HG02884 (cell line): ENCODE measurements around the gene KRT5.

Source experiments
- ATAC-seq: cut with Tn5 transposase; IDR thresholded peaks from one replicate; pipeline ENCODE4 v1.9.1; 2021; ENCODE audit warnings: mild to moderate bottlenecking, moderate library complexity; ENCODE audit not compliant: unreplicated experiment

Gene KRT5

GRCh38 chr12:52539083-52539820 lies 19.1 kb upstream of the KRT5 start:
- ATAC-seq, result no peak

GRCh38 chr12:52537101-52537500 lies 16.9 kb upstream of the KRT5 start:
- no peak for ATAC-seq

- no peak for ATAC-seq
These were observed 15.4 kb upstream of the KRT5 start for GRCh38 chr12:52535574-52535973.

GRCh38 chr12:52534482-52534881 lies 14.3 kb upstream of the KRT5 start:
- ATAC-seq, result no peak

- ATAC-seq, result no peak
These were observed 13.7 kb upstream of the KRT5 start for GRCh38 chr12:52533686-52534470.

GRCh38 chr12:52532636-52533035 lies 12.4 kb upstream of the KRT5 start:
- ATAC-seq, result no peak

GRCh38 chr12:52531566-52532300 lies 11.5 kb upstream of the KRT5 start:
- no peak for ATAC-seq

- no peak for ATAC-seq
These were observed 10.7 kb upstream of the KRT5 start for GRCh38 chr12:52530905-52531304.

- ATAC-seq, result no peak
These were observed 10.2 kb upstream of the KRT5 start for GRCh38 chr12:52530366-52530765.

- ATAC-seq, result no peak
These were observed 9.7 kb upstream of the KRT5 start for GRCh38 chr12:52529846-52530245.

- ATAC-seq, result no peak
These were observed 9.2 kb upstream of the KRT5 start for GRCh38 chr12:52529417-52529816.

GRCh38 chr12:52528641-52529143 lies 8.5 kb upstream of the KRT5 start:
- ATAC-seq, result no peak

GRCh38 chr12:52527121-52527800 lies 7.1 kb upstream of the KRT5 start:
- no peak for ATAC-seq

- ATAC-seq, result no peak
These were observed 6.3 kb upstream of the KRT5 start for GRCh38 chr12:52526511-52526951.

- ATAC-seq, result no peak
These were observed 5.7 kb upstream of the KRT5 start for GRCh38 chr12:52525661-52526499.

GRCh38 chr12:52524898-52525591 lies 4.9 kb upstream of the KRT5 start:
- ATAC-seq, result no peak

- ATAC-seq, result no peak
These were observed 4.2 kb upstream of the KRT5 start for GRCh38 chr12:52524241-52524897.

- ATAC-seq, result no peak
These were observed 3.6 kb upstream of the KRT5 start for GRCh38 chr12:52523824-52524223.
